CD4-positive, alpha-beta T cell treated with Interleukin-2 at 100 ng/mL for 4 hours (primary cell): Measurements from ENCODE around the gene CDC42EP1.
"Not testable (repeated sequence)": the region's sequence is repeated elsewhere in the genome, so short reads cannot be mapped to it uniquely, and the experiment has no call there.

Experiments used
- DNase-seq: peaks from one replicate; pipeline ENCODE4 v3.0.0-alpha.2; 2020; ENCODE audit warnings: low spot score

CDC42EP1 gene

GRCh38 chr22:37581504-37581903, 21.2 kb downstream of the CDC42EP1 start:
- no peak for DNase-seq

DNA sequence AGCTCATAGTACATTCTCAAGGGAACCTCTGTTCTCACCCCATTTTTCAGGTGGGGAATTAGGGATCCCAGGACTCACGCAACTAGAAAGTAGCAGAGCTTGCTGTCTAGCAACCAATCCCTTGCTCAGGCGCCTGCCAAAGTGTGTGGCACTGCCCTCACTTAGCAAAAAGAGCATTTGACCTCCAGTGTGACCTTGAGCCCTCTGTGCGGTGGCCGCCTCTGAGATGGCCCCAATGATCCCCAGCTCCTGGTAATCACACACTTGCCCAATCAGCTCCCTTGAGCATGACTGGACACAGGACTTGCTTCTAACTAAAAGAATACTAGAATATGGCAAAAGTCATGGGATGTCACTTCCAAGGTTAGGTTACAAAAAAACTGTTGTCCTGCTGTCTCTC, 22.2 kb downstream of the CDC42EP1 start:
- DNase-seq, result no peak

- DNase-seq, result no peak
These were observed 28.4 kb downstream of the CDC42EP1 start for GRCh38 chr22:37588546-37589215.

- DNase-seq, result no peak
These were observed 29.4 kb downstream of the CDC42EP1 start for GRCh38 chr22:37589636-37590035.

GRCh38 chr22:37591081-37591480, 30.8 kb downstream of the CDC42EP1 start:
- DNase-seq, result not testable (repeated sequence)

- DNase-seq, result no peak
These were observed 31.6 kb downstream of the CDC42EP1 start for GRCh38 chr22:37591823-37592404.

DNA sequence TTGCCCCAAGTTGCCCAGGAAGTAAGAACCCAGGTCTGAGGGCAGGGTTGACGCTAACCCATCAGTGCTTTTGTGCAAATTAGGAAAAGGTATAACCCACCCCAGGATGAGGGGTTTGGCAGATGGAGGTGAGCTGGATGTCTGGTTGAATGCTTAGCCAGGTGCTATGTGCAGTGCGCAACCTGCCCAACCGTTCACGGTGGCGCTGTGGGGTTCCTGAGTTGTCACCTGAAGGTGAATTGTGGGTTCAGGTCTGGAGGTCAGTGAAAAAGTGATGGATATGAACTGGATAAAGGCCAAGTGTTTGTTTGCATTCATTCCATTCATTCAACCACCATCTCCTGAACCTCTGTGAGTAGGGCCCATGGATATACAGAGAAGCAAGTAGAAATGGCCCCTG, 34.0 kb downstream of the CDC42EP1 start:
- no peak for DNase-seq

DNA sequence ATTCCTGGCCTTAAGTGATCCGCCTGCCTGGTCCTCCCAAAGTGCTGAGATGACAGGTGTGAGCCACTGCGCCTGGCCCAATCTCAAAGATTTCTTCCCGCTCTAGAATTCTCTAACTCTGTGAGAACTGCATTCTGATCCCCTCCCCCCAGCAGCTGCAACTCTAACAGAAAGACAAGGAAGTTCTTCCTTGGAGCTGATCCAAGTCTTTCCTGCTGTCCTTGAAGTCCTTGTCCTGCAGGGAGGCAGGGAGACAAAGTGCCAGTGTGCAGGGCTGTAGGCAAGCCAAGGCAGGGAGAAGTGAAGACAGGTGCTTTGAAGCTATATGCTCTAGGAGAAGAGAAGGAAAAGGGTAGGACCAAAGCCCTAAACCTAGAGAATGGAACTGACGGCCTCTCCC, 38.9 kb downstream of the CDC42EP1 start:
- no peak for DNase-seq

DNA sequence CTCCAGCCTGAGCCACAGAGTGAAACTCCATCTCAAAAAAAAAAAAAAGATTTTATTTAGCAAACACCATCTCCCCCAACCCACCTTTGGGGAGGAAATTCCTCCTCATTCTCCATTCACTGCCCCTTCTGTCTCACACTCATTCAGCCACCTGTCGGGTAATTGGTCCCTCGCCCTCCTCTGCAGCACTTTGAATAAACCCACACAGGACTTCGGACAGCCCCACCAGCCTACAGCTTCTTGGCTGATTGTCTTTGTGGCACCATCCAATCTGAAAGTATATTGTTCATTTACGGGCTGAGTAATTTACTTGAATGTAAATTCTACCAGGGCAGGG, 40.9 kb downstream of the CDC42EP1 start:
- no peak for DNase-seq

DNA sequence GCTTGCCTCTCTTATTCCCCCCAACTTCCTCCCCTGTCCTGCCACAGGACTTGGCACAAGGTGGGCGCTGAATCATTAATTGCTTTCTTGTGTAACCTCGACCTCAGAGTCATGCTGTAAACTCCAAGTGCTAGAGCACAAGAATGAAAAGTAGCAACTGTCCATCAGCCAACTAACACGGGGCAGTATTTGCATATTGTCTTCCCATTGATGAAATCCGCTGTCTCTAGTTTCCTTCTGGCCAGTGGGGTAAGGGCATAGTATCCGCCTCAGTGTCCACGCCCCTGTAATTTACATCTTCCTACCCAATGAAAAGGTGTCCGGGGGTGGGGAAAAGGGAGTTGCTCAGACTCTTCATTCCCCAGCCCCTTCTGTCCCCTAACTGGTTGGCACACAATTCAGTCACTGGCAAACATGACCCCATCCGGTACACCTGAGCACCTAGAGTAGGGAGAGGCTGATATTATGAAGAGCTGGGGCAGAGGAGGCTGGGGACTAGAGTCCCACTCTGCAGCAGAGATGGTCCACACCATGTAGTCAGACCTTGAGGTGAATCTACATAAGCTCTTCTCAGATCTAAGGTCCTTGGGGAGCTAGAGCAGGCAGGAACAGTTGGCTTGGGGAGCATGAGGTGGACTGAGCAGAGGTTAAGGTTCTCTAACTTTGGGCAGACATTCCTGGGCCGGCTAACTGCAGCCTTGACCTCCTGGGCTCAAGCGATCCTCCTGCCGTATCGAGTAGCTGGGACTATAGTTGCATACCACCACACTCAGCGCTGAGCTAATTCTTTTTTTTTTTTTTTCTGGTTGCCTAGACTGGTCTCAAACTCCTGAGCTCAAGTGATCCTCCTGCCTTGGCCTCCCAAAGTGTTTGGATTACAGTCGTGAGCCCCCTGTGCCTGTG, 41.5 kb downstream of the CDC42EP1 start:
- DNase-seq, result no peak

GRCh38 chr22:37602546-37603277, 42.4 kb downstream of the CDC42EP1 start:
- DNase-seq, result not testable (repeated sequence)

DNA sequence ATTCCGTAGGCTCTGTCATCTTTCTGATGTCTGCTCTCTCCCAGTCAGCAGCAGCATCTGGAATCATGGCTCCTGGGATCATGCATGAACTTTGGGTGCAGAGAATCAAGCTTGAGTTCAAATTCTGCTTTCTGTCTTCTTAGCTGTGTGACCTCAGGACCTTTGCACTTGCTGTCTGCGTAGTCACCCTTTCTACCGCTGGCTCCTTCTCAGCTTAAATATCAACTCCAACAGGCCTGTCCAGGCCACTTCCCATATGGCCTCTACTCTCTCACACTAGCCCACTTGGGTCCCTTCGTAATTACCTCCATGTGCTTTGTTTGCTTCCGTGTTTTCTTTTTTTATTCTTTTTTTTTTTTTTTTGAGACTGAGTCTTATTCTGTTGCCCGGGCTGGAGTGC, 43.8 kb downstream of the CDC42EP1 start:
- no peak for DNase-seq

- DNase-seq, result peak; percentile 66
These were observed 44.6 kb downstream of the CDC42EP1 start for GRCh38 chr22:37604875-37605274.

- DNase-seq, result peak; percentile 91
These were observed 47.0 kb downstream of the CDC42EP1 start for GRCh38 chr22:37607010-37607934.

- no peak for DNase-seq
These were observed 47.7 kb downstream of the CDC42EP1 start for GRCh38 chr22:37607935-37608476.

- DNase-seq, result peak; percentile 97
These were observed 48.4 kb downstream of the CDC42EP1 start, which contains the start of gene GGA1 for GRCh38 chr22:37608477-37609239. Gene GGA1, plus strand, starts transcription at chr22:37608834. Its CDS starts 27 bp downstream, at chr22:37608861.

DNA sequence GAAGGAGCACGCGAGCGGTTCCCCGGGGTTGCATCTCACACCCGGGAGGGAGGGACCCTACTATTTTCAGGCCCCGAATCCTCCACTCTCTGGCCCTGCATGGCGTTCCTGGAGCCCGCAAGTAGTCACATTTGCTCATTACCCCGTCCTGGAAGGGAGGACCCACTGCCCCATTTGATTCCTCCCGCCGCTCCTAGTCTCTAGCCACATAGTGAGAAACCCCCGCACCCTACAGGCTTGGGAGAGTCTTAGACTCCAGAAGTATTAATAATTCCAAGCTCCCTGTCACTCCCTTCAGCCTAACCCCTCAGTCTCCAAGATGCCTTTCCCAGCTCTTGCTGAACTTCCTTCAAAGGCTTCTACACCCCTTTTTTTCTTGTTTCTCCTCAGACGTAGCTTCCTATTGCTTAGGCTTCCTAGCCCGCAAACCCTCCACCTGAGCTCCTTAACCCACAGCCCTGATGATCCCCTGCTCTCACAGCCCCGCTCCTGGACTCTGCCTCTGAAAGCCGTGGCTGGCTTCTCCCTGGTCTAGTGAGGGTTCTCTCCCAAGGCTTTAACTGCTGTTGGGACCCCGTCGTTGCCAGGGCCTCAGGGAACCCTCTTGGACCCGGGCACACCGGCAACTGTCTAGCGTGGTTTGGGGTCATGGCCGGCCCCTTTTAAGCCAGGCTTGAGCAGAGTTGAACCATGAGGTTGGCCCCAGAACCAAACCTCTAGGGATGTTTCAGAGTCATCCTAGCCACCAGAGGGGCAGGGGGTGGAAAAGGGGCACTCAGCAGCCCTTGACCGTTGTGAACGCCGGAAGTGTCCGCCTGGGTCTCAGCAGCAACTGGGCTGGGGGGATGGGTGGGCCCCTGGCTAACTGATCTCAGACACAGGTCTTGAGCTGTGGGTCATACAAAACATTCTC, 49.2 kb downstream of the CDC42EP1 start:
- no peak for DNase-seq

DNA sequence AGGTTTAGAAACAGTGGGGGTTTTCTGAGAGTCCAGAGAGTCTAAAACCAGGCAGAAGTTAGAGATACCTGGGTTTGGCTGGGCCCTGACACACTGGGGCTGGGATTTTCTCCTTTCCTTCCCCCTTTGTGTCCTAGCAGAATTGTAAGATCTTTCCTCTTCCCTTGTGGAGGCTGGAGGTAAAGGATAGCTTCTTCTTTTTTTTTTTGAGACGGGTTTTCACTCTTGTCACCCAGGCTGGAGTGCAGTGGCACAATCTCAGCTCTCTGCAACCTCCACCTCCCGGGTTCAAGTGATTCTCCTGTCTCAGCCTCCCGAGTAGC, 49.8 kb downstream of the CDC42EP1 start:
- DNase-seq, result not testable (repeated sequence)

DNA sequence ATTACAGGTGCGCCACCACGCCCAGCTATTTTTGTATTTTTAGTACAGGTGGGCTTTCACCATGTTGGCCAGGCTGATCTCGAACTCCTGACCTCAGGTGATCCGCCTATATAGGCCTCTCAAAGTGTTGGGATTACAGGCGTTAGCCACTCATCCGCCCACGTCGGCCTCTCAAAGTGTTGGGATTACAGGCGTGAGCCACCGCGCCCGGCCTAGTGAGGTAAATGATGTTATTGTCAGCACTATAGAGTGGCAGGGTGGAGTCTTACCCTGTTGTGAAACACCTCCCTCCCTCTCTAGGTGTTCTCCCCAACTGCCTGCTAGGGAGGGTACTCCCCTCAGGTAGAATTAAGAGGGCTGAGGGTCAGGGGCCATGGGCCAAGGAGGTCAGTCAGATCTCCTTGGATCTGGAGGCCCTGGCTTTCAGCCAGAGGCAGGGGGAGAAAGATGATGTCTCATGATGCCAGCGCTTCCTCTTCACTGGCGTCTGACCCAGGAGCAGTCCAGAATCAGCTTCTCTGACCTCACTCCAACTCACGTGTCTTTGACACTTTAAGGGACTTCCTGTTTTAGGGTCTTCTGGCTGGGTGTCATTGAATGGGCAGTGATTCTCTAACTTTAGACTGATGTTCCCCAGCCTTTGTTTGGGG, 50.3 kb downstream of the CDC42EP1 start:
- no peak for DNase-seq
